OCI-LY3 (cell line): Measurements from ENCODE around the gene PYGB.

Experiments
- CTCF ChIP-seq: fragments of 200-600, 300-600 bp; sonication (generic); IDR thresholded peaks from 2 replicates; pipeline ENCODE4 v1.5.1; 2014; ENCODE audit warnings: antibody characterized with exemption, low read length, low read depth
- EZH2phosphoT487 ChIP-seq: fragments of 200-600 bp; shearing (Covaris generic); IDR thresholded peaks from 2 replicates; pipeline ENCODE4 v1.6.1; 2018; ENCODE audit warnings: antibody characterized with exemption, mixed run types, low read depth

DNA sequence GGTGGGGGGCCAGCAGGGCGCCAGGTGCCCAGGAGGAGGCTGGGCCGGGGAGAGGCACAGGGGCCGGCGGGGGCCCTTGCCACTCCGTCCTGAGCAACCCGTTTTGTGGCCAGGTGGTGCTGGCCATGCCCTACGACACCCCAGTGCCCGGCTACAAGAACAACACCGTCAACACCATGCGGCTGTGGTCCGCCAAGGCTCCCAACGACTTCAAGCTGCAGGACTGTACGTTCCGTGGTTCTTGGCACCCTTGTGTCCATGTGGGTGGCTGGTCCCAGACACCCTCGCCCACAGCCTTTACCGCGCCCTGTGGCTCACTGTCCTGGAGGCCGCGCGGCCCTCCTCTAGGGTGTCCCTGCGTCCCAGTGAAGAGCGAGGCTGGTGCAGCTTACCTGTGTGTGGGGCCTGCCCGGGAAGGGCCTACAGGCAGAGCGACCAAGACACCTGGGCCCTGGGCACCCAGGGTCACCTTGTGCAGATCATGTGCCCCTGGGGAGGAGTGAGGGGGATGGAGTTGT is 28.7 kb downstream of the PYGB start:
- no peak for TF ChIP-seq CTCF
- no peak for TF ChIP-seq EZH2phosphoT487
